HG02885 (cell line): ENCODE data around the gene SORBS1.

ENCODE experiments used
- ATAC-seq: cut with Tn5 transposase; IDR thresholded peaks from one replicate; pipeline ENCODE4 v1.9.1; 2021; ENCODE audit warnings: mild to moderate bottlenecking; ENCODE audit not compliant: unreplicated experiment, poor library complexity

The SORBS1 gene

GRCh38 chr10:95445223-95445836, 115.8 kb downstream of the SORBS1 start:
- no peak for ATAC-seq

GRCh38 chr10:95444792-95445191, 116.4 kb downstream of the SORBS1 start:
- ATAC-seq = no peak

- ATAC-seq = no peak
These were observed 117.5 kb downstream of the SORBS1 start for GRCh38 chr10:95443636-95444035.

GRCh38 chr10:95442341-95442740, 118.8 kb downstream of the SORBS1 start:
- no peak for ATAC-seq

GRCh38 chr10:95441547-95441923, 119.6 kb downstream of the SORBS1 start:
- peak; percentile 29 for ATAC-seq

- ATAC-seq = peak; percentile 92
These were observed 120.2 kb downstream of the SORBS1 start for GRCh38 chr10:95440756-95441546.

GRCh38 chr10:95440038-95440725, 121.0 kb downstream of the SORBS1 start:
- no peak for ATAC-seq

- no peak for ATAC-seq
These were observed 122.4 kb downstream of the SORBS1 start for GRCh38 chr10:95438781-95439180.

GRCh38 chr10:95437669-95438068, 123.5 kb downstream of the SORBS1 start:
- no peak for ATAC-seq

- no peak for ATAC-seq
These were observed 125.5 kb downstream of the SORBS1 start for GRCh38 chr10:95435548-95436279.

GRCh38 chr10:95434583-95434982, 126.6 kb downstream of the SORBS1 start:
- ATAC-seq = no peak

- peak; percentile 89 for ATAC-seq
These were observed 129.2 kb downstream of the SORBS1 start for GRCh38 chr10:95431900-95432342.

- ATAC-seq = peak; percentile 72
These were observed 130.8 kb downstream of the SORBS1 start for GRCh38 chr10:95430231-95430951.

GRCh38 chr10:95429639-95430038, 131.5 kb downstream of the SORBS1 start:
- ATAC-seq = no peak

GRCh38 chr10:95428701-95429100, 132.5 kb downstream of the SORBS1 start:
- no peak for ATAC-seq

GRCh38 chr10:95426482-95426881, 134.7 kb downstream of the SORBS1 start:
- no peak for ATAC-seq

GRCh38 chr10:95425592-95426465, 135.3 kb downstream of the SORBS1 start:
- no peak for ATAC-seq

- no peak for ATAC-seq
These were observed 137.8 kb downstream of the SORBS1 start for GRCh38 chr10:95423164-95424005.
